GM21360 (cell line): ENCODE data around the gene ATP1B2.
"Not testable (repeated sequence)": the region's sequence is repeated elsewhere in the genome, so short reads cannot be mapped to it uniquely, and the experiment has no call there.

ENCODE experiments used
- ATAC-seq: cut with Tn5 transposase; IDR thresholded peaks from one replicate; pipeline ENCODE4 v1.9.1; 2021; ENCODE audit warnings: mild to moderate bottlenecking, moderate library complexity; ENCODE audit not compliant: unreplicated experiment

Gene ATP1B2, protein sequence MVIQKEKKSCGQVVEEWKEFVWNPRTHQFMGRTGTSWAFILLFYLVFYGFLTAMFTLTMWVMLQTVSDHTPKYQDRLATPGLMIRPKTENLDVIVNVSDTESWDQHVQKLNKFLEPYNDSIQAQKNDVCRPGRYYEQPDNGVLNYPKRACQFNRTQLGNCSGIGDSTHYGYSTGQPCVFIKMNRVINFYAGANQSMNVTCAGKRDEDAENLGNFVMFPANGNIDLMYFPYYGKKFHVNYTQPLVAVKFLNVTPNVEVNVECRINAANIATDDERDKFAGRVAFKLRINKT

DNA sequence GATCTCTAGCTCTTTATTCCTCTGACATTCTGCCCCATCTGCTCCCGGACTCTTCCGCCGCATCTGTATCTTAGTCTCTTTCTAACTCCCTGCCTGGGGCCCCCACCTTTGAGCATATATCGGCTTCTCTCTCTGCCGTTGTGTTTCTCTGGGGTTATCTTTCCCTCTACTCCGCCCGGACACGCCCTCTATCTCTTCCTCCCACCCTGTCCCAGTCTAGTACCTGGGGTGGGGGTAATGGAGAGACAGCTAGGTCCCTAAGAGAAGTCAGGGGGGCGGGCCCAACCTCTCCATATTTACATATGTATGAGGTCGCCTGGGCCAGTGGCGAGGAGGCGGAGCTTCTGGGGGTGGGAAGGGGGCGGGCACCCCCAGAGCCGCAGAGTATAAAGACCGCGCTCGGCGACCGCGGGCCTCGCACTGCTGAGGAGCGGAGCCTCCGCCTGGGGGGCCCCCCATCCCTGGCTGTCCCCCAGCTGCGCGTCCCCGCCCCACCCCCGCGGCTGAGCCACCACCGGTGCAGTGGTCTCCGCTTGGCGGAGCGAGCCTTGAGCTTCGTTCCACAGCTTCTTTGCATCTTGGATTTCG is at the start of gene ATP1B2:
Gene ATP1B2, plus strand, starts transcription at position 418 of the 588 bp plus-strand sequence. CDS start 593 bp downstream, outside the sequence.
- ATAC-seq: no peak

DNA sequence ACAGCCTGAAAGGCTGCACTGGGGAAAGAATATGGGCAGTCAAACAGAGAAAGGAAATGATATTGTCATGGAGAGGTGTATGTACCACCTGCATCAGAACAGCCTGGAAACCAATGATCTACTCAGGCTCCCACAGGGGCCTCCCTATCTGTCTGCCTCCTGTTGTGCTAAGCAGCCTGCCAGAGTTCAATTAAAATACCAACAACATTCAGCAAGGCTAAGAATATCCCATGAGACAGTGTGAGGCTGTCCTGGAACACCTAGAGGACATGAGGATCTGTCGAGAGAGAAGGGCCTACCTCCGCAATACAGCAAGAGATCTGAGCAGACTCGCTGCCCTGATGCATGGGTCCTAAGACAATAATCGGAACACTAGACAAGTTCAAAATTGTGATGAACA is 44.4 kb upstream of the ATP1B2 start:
- ATAC-seq: no peak

DNA sequence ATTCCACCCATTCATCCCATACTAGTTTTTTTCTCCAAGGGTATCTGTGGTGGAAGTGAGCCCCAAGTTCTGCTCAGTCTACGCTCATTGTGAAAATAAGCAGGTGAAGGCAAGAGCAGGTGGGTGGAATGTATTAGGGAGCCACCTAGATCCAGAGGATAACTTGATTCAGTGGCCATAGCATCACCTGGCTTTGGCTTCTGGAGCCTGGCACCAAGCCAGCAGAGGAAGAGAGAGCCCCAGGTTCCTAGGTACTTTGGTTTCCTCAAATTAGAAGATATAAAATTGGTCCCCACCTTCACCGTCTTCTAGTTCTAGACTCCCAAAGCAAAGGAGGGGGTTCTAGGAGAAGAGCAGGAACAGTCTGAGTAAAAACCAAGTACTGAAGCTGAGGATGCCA is 40.1 kb upstream of the ATP1B2 start:
- ATAC-seq: no peak

DNA sequence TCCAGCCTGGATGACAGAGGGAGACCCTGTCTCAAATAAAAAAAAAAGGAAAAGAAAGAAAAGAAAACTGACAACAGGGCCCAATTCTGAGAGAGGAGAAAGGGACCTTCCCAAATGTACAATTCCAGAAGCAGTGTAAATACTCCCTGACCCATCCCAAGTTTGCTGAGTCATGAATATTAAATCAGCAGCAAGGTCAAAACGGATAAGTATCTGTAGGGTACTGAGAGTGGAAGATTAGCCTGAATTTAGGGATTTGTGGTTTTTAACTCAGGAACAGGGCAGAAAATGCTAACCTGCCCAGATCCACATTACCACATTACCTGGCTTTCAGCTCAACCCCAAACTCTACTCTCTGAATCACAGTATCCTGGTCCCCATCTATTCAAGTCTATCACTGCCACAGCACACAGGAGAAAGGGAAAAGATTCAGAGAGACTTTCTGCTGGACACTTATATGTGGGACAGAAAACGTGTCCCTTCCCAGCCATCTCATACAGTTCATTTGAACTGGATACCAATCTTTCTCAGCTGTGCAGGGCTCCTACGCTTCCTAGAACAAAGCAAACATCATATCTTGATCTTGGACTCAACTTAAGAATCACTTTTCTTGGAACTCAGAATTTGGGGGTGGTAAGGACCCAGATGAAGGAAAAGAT is 39.0 kb upstream of the ATP1B2 start:
- ATAC-seq: no peak

DNA sequence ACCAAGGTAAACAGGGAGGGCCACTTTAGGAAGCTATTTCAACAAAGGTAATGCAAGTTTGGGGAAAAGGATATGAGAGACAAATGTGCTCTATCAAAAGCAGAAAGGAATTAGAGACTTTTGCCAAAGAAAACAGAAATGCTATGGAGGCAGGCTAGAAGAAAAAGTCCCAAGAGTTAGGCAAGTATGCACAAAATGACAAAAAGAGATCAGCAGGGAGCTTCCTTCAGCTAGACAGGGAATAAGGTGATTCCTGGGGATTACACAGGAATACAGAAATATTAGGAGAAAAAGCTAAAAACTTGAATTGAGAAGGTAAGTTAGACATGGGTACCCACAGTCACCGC is 38.5 kb upstream of the ATP1B2 start:
- ATAC-seq: no peak

DNA sequence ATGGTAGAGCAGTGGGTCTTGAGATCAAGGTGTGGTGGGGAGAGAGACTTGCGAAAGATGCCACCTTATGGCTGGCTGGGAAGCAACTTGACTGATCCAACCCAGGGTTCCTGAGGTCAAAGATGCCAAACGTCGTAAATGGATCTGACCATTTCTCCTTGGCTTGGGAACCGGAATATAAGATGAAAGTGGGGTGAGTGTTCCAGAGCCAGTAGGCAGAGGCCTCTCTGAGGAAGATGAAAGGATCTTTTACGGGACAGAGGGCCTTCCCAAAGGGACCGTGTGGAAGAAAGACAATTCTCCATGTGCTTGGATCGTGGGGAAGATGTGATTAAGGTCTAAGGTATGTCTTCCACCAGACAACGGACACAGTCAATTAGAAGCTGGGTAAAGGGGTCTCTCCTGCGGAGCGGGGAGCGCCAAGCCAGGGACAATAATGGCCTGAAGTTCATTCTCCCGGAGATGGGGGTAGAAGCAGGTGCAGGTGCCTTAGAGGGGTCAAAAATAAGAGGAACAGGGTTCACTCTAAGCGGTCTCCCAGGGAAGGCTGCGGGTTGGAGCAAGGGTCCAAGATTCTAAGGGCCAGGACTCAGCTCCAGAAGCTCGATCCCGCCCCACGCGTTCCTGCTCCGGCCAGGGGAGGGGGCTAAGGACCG is 36.8 kb upstream of the ATP1B2 start:
- ATAC-seq: no peak

DNA sequence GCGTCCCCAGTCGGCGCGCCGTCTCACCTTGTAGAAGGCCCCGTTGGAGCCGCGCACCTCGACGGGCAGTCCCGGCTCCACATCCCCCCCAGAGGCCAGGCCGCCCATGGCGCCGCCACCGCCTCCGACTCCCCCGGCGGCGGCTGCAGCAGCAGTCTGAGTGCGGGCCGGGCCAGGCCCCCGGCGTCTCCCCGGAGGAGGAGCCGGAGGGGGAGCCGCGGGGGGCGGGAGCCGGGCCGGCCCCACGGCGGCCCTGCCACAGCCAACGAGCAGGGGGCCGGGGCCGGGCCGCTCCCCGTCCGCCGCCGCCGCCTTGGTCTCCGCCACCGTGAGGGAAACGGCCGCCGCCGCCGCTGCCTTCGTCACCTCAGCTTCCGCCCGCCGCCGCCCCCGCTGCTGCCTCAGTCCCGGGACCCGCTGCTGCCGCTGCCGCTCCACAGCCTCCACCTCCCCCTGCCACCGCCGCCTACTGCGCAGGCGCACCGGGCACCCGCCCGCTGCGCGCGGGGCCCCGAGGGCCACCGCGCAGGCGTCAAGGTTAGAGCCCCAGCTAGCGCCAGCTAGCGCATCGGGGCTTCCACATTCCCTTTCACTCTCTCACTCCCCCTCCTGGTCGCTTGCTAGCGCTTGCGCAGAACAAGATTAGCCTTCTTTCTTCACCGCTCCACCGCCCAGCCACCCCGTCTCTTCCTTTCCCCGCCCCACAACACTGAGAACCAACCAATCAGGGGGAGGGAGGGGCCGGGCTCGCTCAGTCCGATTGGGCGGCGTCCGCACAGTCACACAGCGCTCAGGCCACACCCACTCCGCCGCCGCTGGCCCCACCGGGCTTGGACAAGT is 36.1 kb upstream of the ATP1B2 start, which contains the start of gene FXR2:
Gene FXR2, minus strand, starts transcription at position 473 of the 840 bp plus-strand sequence. Its CDS starts 365 bp downstream, at position 108.
- ATAC-seq: peak; percentile 78

DNA sequence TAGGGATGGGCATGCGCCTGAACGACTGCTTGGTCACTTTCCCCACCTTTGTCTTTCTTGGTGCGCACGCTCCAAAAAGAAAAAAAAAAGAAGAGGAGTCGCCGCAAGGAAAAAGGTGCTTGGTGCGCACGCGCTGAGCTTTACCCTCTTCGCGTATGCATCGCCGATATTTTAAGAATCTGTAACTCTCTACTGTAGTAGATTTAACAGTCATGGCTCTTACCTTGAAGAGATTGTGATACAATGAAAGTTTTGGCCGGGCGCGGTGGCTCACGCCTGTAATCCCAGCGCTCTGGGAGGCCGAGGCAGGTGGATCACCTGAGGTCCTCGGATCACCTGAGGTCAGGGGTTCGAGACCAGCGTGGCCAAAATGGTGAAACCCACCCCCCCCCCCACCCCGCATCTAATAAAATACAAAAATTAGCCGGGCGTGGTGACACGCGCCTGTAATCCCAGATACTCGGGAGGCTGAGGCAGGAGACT is 35.4 kb upstream of the ATP1B2 start:
- ATAC-seq: no peak

DNA sequence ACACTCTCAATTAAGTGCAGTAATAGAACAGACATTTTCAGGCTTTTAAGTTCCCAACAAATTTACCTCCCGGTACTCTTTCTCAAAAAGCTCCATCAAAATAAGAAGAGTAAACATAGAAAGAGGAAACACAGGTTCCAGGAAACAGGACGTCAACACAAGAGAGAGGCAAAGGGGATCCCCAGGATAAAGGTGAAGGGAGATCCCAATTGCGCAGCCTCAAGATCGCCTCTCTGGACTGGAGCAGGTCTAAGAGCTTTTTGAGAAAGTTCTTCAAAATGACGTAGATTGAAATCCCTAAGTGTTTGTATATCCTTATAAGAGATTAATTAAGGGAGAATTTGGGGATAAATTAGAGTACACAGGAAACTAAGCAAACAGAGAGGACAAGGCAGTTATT is 32.1 kb upstream of the ATP1B2 start:
- no peak for ATAC-seq

DNA sequence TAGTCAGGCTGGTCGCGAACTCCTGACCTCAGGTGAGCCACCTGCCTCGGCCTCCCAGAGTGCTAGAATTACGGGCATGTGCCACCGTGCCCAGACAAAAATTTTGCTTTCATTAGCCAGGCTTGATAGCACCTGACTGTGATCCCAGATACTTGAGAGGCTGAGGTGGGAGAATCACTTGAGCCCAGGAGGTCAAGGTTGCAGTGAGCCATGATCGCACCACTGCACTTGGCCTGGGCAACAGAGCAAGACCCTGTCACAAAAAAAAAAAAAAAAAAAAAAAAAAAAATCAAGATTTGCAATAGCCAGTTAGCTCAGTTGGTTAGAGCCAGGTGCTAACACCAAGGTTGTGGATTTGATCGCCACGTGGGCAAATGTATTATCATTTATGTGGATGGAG is 29.9 kb upstream of the ATP1B2 start:
- ATAC-seq: no peak

DNA sequence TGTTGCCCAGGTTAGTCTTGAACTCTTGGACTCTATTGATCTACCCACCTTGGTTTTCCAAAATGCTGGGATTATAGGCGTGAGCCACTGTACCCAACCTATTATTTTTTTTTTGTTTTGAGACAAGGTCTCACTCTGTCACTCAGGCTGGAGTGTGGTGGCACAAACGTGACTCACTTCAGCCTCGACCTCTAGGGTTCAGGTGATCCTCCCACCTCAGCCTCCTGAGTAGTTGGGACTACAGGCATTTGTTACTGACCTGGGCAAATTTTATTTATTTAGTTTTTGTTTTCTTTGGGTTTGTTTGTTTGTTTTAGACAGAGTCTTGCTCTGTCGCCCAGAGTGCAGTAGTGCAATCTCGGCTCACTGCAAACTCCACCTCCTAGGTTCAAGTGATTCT is 27.1 kb upstream of the ATP1B2 start:
- no peak for ATAC-seq

DNA sequence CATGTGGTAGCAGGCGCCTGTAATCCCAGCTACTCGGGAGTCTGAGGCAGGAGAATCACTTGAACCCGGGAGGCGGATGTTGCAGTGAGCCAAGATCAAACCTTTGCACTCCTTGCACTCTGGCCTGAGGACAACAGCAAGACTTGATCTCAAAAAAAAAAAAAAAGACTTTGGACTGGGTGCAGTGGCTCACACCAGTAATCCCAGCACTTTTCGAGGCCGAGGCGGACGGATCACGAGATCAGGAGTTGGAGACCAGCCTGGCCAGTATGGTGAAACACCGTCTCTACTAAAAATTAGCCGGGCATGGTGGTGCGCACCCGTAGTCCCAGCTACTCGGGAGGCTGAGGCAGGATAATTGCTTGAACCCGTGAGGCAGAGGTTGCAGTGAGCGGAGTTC is 25.0 kb upstream of the ATP1B2 start:
- not testable (repeated sequence) for ATAC-seq

DNA sequence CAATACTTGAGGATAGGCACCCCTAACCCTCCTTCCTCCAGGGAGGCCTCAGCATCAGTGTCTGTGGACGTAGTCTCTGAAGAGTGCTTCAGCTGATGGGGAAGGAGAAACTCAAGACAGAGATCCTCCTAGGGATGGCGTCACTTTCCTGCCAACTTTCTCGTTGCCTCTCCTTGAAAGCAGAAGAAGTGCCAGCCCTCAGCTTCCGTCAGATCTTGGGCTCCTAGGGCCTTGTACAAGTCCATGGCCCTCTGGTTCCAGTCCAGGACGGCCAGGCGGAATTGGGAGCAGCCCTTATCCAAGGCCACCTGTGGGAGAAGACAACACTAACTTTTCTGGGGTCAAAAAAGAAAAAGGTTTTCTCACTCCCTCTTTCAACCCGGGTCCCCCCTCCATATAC is 24.4 kb upstream of the ATP1B2 start:
- ATAC-seq: no peak

DNA sequence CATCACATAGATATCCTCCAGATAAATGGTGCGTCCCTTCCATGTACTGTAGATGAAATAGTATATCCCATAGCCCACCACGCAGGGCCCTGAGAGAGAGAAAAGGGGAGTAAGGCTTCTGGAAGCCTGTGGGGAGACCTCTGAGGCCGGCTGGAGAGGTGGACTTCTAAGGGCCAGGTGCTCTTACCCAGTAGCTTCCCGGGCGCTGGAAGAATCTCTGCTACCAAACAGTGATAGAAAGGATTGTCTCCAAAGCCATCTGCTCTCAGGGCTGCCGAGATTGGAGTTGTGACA is 23.8 kb upstream of the ATP1B2 start:
- ATAC-seq: no peak

DNA sequence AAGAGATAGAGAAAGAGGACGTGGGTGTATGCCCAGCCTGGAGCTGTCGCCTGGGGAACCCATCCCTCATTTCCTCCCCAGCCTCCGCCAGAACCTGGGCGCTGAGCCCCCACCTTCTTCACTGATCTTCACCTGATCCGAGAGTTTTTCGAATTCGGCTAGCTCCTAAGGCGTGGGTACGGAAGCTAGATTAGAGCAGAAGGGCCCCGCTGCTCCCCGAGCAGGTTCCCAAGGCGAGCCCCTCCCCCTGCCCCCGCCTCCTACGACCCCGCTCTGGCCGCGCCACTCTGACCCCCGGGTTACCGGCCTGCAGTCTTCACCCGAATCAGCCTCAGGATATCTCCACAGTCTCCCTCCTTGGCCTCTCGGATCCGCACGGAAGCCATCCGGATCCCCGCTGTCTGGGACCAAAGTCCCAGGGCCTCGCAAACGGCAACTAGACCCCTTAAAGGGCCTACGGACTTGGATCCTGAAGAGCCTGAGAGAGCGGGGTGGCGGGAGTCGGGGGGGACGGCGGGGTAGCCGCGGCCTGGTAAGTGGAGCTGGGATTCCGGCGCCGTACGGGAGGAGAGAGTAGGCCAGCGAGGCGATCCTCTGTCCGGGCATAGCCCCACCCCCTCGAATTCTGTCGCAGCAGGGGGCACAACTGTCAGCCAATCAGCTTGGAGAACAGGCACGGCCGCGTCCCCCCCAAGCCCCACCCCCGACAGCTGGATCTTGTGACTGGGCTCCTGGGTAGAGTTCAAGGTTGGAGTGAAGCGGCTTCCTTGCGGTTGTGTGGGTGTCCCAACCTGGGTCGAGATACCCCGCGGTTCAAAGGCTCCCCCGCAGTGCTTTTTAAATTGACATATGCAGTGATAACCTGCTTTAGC is 23.2 kb upstream of the ATP1B2 start, which contains the start of gene SAT2:
Gene SAT2, minus strand, starts transcription at position 572 of the 872 bp plus-strand sequence. Its CDS starts 186 bp downstream, at position 386.
- peak; percentile 78 for ATAC-seq

DNA sequence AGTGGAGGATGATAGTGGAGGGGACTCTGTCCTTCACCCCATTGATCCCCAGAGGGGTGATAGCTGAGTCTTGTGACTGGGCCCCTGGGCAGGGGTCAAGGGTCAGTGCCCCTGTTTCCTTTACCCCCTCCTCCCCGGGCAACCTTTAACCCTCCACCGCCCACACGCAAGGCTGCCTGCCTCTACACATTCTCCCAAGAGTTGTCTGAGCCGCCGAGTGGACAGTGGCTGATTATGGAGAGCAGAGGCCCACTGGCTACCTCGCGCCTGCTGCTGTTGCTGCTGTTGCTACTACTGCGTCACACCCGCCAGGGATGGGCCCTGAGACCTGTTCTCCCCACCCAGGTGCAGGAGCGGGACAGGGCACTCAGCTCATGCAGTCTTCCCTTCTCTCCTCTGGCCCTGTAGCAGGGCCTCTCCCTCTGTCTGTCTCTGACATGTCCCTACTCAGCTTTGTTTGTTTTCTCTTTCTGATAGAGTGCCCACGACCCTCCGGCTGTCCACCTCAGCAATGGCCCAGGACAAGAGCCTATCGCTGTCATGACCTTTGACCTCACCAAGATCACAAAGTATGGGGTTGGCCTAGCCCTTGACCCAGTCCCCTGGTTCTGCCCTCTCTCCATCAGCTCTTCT is 20.7 kb upstream of the ATP1B2 start, which contains the start of gene SHBG:
Gene SHBG, plus strand, starts transcription at position 197 of the 633 bp plus-strand sequence. Its CDS starts 38 bp downstream, at position 235.
- no peak for ATAC-seq

DNA sequence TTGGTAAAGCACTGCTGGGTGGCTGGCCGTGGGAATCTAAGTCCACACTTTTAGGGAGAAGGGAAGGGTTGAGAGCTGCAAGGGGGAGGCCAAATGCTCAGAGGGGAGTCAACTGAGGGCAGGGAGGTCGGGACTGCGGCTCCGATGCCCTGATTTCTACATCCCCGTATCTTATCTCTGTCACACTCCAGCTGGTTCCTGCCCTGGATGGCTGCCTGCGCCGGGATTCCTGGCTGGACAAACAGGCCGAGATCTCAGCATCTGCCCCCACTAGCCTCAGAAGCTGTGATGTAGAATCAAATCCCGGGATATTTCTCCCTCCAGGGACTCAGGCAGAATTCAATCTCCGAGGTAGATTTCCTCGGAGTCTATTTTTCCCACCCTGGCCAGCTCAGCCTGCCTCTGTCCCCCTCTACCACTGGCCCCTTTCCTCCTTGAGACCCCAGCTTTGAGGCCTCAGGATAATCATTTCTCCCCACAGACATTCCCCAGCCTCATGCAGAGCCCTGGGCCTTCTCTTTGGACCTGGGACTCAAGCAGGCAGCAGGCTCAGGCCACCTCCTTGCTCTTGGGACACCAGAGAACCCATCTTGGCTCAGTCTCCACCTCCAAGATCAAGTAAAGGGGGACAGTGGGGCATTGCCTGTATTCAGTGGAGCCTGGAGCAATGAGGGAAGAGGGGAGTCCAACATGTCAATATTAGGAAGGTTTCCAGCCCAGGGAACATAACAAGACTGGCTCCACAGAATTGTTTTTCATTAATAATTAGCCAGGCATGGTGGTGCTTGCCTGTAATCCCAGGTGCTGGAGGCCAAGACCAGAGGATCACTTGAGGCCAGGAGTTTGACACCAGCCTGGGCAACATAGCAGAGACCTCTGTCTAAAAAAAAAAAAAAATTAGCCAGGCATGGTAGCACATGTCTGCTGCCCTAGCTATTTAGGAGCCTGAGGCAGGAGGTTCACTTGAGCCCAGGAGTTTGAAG is 19.0 kb upstream of the ATP1B2 start:
- no peak for ATAC-seq

DNA sequence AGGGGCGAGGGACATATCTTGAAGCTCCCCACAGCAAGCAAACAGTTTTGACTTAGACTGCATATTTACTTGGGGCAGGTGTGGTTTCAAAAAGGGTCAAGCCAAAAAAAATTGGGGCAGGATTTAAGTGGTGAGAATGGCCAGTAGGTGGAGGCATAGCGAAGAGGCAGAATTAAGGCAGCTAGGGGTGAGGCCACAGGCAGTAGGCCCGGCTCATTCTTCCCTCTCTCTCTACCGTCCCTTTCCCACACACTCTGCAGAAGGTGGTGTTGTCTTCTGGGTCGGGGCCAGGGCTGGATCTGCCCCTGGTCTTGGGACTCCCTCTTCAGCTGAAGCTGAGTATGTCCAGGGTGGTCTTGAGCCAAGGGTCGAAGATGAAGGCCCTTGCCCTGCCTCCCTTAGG is 18.2 kb upstream of the ATP1B2 start:
- ATAC-seq: no peak
